WI38 (cell line): ENCODE results near the gene SARS2.

Source experiments
- H3K4me3 ChIP-seq: 2 replicates; pipeline ENCODE4 v1.5.1; 2011; ENCODE audit warnings: low read depth, mild to moderate bottlenecking, control low read depth, low read length
- CTCF ChIP-seq: IDR thresholded peaks from 2 replicates; pipeline ENCODE4 v1.5.1; 2012; ENCODE audit warnings: low read depth, mild to moderate bottlenecking, control low read depth, low read length

Gene SARS2

GRCh38 chr19:38956264-38956663 is 25.7 kb upstream of the SARS2 start:
- no peak overlapping the region for H3K4me3 ChIP-seq
- no peak for TF ChIP-seq CTCF

- TF ChIP-seq CTCF = no peak
- no peak overlapping the region for H3K4me3 ChIP-seq
Measured at GRCh38 chr19:38953677-38954076, 23.1 kb upstream of the SARS2 start.

GRCh38 chr19:38952395-38953165 is 22.0 kb upstream of the SARS2 start:
- no peak for TF ChIP-seq CTCF
- no peak overlapping the region for H3K4me3 ChIP-seq

- no peak for TF ChIP-seq CTCF
- no peak overlapping the region for H3K4me3 ChIP-seq
Measured at GRCh38 chr19:38951187-38951586, 20.6 kb upstream of the SARS2 start.

GRCh38 chr19:38949580-38950367 is 19.2 kb upstream of the SARS2 start:
- TF ChIP-seq CTCF = no peak
- H3K4me3 ChIP-seq = no peak overlapping the region

- no peak for TF ChIP-seq CTCF
- no peak overlapping the region for H3K4me3 ChIP-seq
Measured at GRCh38 chr19:38946229-38947010, 15.9 kb upstream of the SARS2 start.
